MCF 10A (cell line): ENCODE measurements around the gene PALLD. TPM values are rescaled to one million over a fixed set of nuclear protein-coding genes. Genes with fewer than 3 reads are reported as not detected.
A peak's percentile ranks its signal among the peaks of the same experiment; 100 is the strongest.

Source experiments
- BruUV-seq: library from RNA; stranded (reverse); fragments of 400-500 nt; replicated peaks from 2 replicates; lab custom pipeline; 2021; lab: Mats Ljungman, UMichigan
- CTCF ChIA-PET: fragments of 300-600 bp; sonication (Branson Sonifier 250); formaldehyde crosslinking; extraction: SDS; loops from one replicate; lab custom pipeline; 2021; ENCODE audit warnings: antibody characterized with exemption, inconsistent platforms; lab: Yijun Ruan, JAX
- POLR2A ChIA-PET: fragments of 300-600, 350-650 bp; sonication (Branson Sonifier 250); formaldehyde crosslinking; extraction: SDS; loops from one replicate; lab custom pipeline; 2020; ENCODE audit warnings: antibody characterized with exemption, inconsistent platforms; lab: Yijun Ruan, JAX
- DNase-seq: peaks from one replicate; pipeline ENCODE4 v3.0.0-alpha.2; 2018; ENCODE audit not compliant: unreplicated experiment
- H3K27ac Mint-ChIP-seq: one replicate; pipeline ENCODE4 v1.8.0; 2022; ENCODE audit warnings: mild to moderate bottlenecking, low read depth, mixed read lengths; ENCODE audit not compliant: unreplicated experiment
- H3K27me3 Mint-ChIP-seq: one replicate; pipeline ENCODE4 v1.8.0; 2022; ENCODE audit warnings: mixed read lengths; ENCODE audit not compliant: insufficient read depth, unreplicated experiment
- H3K36me3 Mint-ChIP-seq: one replicate; pipeline ENCODE4 v1.8.0; 2022; ENCODE audit warnings: mild to moderate bottlenecking, moderate library complexity, mixed read lengths; ENCODE audit not compliant: insufficient read depth, unreplicated experiment
- H3K4me1 Mint-ChIP-seq: one replicate; pipeline ENCODE4 v1.8.0; 2022; ENCODE audit warnings: mixed read lengths; ENCODE audit not compliant: insufficient read depth, unreplicated experiment
- H3K4me3 Mint-ChIP-seq: one replicate; pipeline ENCODE4 v1.8.0; 2022; ENCODE audit warnings: mild to moderate bottlenecking, moderate library complexity, mixed read lengths; ENCODE audit not compliant: unreplicated experiment
- H3K9me3 Mint-ChIP-seq: one replicate; pipeline ENCODE4 v1.8.0; 2022; ENCODE audit warnings: mixed read lengths; ENCODE audit not compliant: unreplicated experiment
- intact Hi-C: fragments of 100-400 bp; cut with micrococcal nuclease; formaldehyde crosslinking; loops from 2 replicates; pipeline ENCODE4 v1.14.1; 2022
- total RNA-seq: library from RNA; stranded (reverse); gene quantifications from 2 replicates; pipeline ENCODE4 v1.2.3, GENCODE V29; 2022
- TF ChIP-seq, protein P1 (sequence below): fragments of 200-600 bp; IDR thresholded peaks from one replicate; pipeline ENCODE4 v1.8.0; 2022; ENCODE audit warnings: antibody characterized with exemption, mild to moderate bottlenecking; ENCODE audit not compliant: unreplicated experiment

The PALLD gene
- total RNA-seq, 1 experiment from 2014 or later: 191 TPM

GRCh38 chr4:168826620-168827019 lies 329.8 kb downstream of the PALLD start:
- Mint-ChIP-seq H3K27me3 (no peaks in the 10 kb centered on the region), H3K4me1 (peaks cover 8% of the 10 kb centered on the region), H3K36me3 (peaks cover 5% of the 10 kb centered on the region), H3K9me3 (no peaks in the 10 kb centered on the region), H3K4me3 (no peak overlapping the region), H3K27ac (no peak overlapping the region)
- TF ChIP-seq, protein P1, sequence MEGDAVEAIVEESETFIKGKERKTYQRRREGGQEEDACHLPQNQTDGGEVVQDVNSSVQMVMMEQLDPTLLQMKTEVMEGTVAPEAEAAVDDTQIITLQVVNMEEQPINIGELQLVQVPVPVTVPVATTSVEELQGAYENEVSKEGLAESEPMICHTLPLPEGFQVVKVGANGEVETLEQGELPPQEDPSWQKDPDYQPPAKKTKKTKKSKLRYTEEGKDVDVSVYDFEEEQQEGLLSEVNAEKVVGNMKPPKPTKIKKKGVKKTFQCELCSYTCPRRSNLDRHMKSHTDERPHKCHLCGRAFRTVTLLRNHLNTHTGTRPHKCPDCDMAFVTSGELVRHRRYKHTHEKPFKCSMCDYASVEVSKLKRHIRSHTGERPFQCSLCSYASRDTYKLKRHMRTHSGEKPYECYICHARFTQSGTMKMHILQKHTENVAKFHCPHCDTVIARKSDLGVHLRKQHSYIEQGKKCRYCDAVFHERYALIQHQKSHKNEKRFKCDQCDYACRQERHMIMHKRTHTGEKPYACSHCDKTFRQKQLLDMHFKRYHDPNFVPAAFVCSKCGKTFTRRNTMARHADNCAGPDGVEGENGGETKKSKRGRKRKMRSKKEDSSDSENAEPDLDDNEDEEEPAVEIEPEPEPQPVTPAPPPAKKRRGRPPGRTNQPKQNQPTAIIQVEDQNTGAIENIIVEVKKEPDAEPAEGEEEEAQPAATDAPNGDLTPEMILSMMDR: no peak
- DNase-seq: no peak
- no TSS peak for BruUV-seq
- CTCF ChIA-PET: interaction anchor here (0.5 to 0.7 kb wide), 2 partner anchors 111 to 287 kb away, joined by 3 read pairs; no protein-coding TSS in a partner anchor
- intact Hi-C loops: no loop called here
- POLR2A ChIA-PET: interaction anchor here (0.6 to 8.1 kb wide), 3 partner anchors 7 to 617 kb away, joined by 3 to 265 read pairs (median 10); no protein-coding TSS in a partner anchor

DNA sequence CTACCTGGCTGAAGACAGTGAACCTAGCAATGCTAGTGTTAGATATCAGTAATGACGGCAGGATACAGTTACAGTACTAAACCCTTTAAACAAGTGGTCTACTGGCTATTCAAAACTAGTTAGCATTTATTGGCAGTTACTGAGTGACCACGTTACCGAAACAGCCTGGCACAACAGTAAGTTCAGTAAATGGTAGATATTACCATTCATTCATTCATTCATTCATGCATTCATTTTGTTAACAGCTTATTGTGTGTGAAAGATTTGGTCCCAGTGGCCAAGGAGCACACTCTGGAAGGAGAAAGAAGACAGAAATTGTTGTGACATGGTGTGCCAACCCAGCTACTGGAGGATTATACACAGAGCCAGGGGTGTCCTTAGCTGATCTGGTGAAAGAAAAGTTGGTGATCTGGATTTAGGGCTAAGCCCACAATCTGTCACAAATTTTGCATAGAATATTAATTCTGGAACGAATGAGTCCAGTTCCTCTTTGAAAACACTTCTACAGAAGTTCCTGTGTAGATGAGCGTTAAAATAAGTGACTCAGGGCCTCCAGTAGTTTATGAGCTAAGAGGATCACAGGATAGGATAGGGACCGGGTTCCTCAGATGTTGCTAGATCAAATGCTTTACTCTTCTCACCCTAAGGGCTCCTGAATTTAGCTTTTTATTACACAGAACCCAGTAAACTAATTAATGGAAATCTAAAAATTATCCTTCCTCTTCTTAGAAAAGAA lies 334.1 kb downstream of the PALLD start:
- Mint-ChIP-seq H3K9me3 (no peaks in the 10 kb centered on the region), H3K36me3 (peaks cover 26% of the 10 kb centered on the region), H3K4me3 (peak overlapping the region; percentile 93), H3K27me3 (no peaks in the 10 kb centered on the region), H3K27ac (peak overlapping the region; percentile 97), H3K4me1 (peaks cover 20% of the 10 kb centered on the region)
- no TSS peak for BruUV-seq
- intact Hi-C loops: loop anchor here (1.0 kb wide), 1 partner anchor 14 kb away; no protein-coding TSS in a partner anchor
- TF ChIP-seq, protein P1: no peak
- CTCF ChIA-PET: interaction anchor here (0.6 to 5.5 kb wide), 8 partner anchors 14 to 266 kb away, joined by 3 to 36 read pairs (median 4); no protein-coding TSS in a partner anchor
- no peak for DNase-seq
- POLR2A ChIA-PET: interaction anchor here (0.9 to 8.1 kb wide), 24 partner anchors 11 to 315 kb away, joined by 3 to 265 read pairs (median 7); partner anchors contain the start of gene CBR4

DNA sequence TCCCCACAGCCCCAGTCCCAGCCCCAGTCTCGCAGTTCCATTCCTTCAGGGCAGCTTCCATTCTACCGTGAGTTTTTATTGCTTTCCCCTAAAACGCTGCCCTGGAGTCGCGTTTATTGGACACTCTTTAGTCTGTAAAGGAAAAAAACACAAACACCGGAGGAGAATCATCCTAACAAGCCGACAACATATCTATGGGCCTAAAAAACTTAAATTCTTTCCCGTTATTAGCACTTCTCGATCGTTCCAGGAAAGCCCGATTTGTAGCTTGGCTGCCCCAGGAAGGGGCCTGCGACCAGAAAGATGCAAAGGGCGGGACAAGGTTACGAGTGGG lies 334.7 kb downstream of the PALLD start:
- BruUV-seq: no TSS peak
- Mint-ChIP-seq H3K4me1 (peaks cover 24% of the 10 kb centered on the region), H3K4me3 (peak overlapping the region; percentile 93), H3K36me3 (peaks cover 32% of the 10 kb centered on the region), H3K27me3 (no peaks in the 10 kb centered on the region), H3K9me3 (no peaks in the 10 kb centered on the region), H3K27ac (peak overlapping the region; percentile 97)
- POLR2A ChIA-PET: interaction anchor here (0.6 to 8.1 kb wide), 31 partner anchors 10 to 1525 kb away, joined by 3 to 265 read pairs (median 6); partner anchors contain the start of gene CBR4
- intact Hi-C loops: loop anchor here (1.0 kb wide), 1 partner anchor 14 kb away; no protein-coding TSS in a partner anchor
- CTCF ChIA-PET: interaction anchor here (1.0 to 5.5 kb wide), 8 partner anchors 10 to 245 kb away, joined by 3 to 36 read pairs (median 6); no protein-coding TSS in a partner anchor
- TF ChIP-seq, protein P1: no peak
- no peak for DNase-seq
